Left lung (tissue), 10 donors: ENCODE data around the gene KLF11. TPM values are rescaled to one million over a fixed set of nuclear protein-coding genes. Genes with fewer than 3 reads are reported as not detected.

ENCODE experiments used
- ATAC-seq: fragments of 200-7000 bp; cut with Tn5 transposase; one replicate; pipeline ENCODE4 v1.9.1; 2020; ENCODE audit warnings: moderate library complexity
- DNase-seq, 4 donors: peaks; one replicate each; pipeline ENCODE4 v3.0.0-alpha.2; 2013 to 2020
- H3K27ac ChIP-seq, 2 donors: fragments of 200-600 bp; sonication (generic) in 1 of 2; one replicate each; pipeline versions ENCODE4 v1.5.0 to v1.8.0; 2020 to 2021
- H3K27me3 ChIP-seq, 2 donors: fragments of 200-600 bp; sonication (generic) in 1 of 2; one replicate each; pipeline versions ENCODE4 v1.5.0 to v1.8.0; 2020 to 2021
- H3K36me3 ChIP-seq, 2 donors: fragments of 200-600 bp; sonication (generic) in 1 of 2; one replicate each; pipeline versions ENCODE4 v1.5.0 to v1.8.0; 2020 to 2021
- H3K4me1 ChIP-seq, 2 donors: fragments of 200-600 bp; one replicate each; pipeline ENCODE4 v1.8.0; 2021
- H3K4me3 ChIP-seq, 2 donors: fragments of 200-600 bp; sonication (generic) in 1 of 2; one replicate each; pipeline versions ENCODE4 v1.5.0 to v1.8.0; 2020 to 2021; ENCODE audit warnings: mild to moderate bottlenecking in 1 of 2
- H3K9me3 ChIP-seq, 2 donors: fragments of 200-600 bp; sonication (generic) in 1 of 2; one replicate each; pipeline versions ENCODE4 v1.5.0 to v1.8.0; 2020 to 2021
- CTCF ChIP-seq, 2 donors: fragments of 200-600 bp; sonication (generic) in 1 of 2; IDR thresholded peaks; one replicate each; pipeline versions ENCODE4 v1.5.0 to v1.8.0; 2021; ENCODE audit warnings: antibody characterized with exemption in 2 of 2
- intact Hi-C, 2 donors: fragments of 100-400 bp; cut with DNase I; formaldehyde crosslinking; loops; one replicate each; pipeline versions ENCODE4 v1.11.2 to v1.14.2; 2022
- polyA plus RNA-seq, 6 donors: library from polyadenylated mRNA; unstranded; fragments of 120-200 nt; gene quantifications; one replicate each; pipeline ENCODE4 v1.2.1, GENCODE V29; 2013; ENCODE audit not compliant: insufficient read length in 6 of 6
- total RNA-seq, 2 donors: library from RNA; stranded (reverse); fragmentation: NEBNext Ultra II Directional; extraction: Animal tissue kit (Norgen Biotek cat#: 25700); gene quantifications; one replicate each; pipeline ENCODE4 v1.2.1, GENCODE V29; 2021
- donor health status: DM: no; HTN: yes; CAD: no.
- donor health status: DM: no; HTN: no; CAD: no.

Gene KLF11
- total and polyA plus RNA-seq, 8 donors: 15.7 to 23.0 (median 20.0) TPM

- Histone ChIP-seq H3K36me3 (no peaks in the 10 kb centered on the region), H3K4me1 (peaks cover 0 to 4% of the 10 kb centered on the region in 2 donors), H3K27ac (no peak overlapping the region), H3K27me3 (no peaks in the 10 kb centered on the region), H3K4me3 (no peak overlapping the region), H3K9me3 (no peaks in the 10 kb centered on the region)
- intact Hi-C loops: no loop called here
- DNase-seq: no peak
- no peak for TF ChIP-seq CTCF (IDR thresholded peaks at IDR 0.05)
- ATAC-seq: no peak
Measured at GRCh38 chr2:10064932-10065772, 21.8 kb downstream of the KLF11 start.

- Histone ChIP-seq H3K4me3 (no peak overlapping the region), H3K27ac (no peak overlapping the region), H3K9me3 (no peaks in the 10 kb centered on the region), H3K4me1 (peaks cover 0 to 1% of the 10 kb centered on the region in 2 donors), H3K36me3 (no peaks in the 10 kb centered on the region), H3K27me3 (no peaks in the 10 kb centered on the region)
- TF ChIP-seq CTCF (IDR thresholded peaks at IDR 0.05): no peak
- ATAC-seq (no peak), DNase-seq (no peak)
- intact Hi-C loops: no loop called here
Measured at GRCh38 chr2:10065773-10066055, 22.4 kb downstream of the KLF11 start.

GRCh38 chr2:10067330-10067729 is 24.0 kb downstream of the KLF11 start:
- intact Hi-C loops: no loop called here
- Histone ChIP-seq H3K27me3 (no peaks in the 10 kb centered on the region), H3K27ac (no peak overlapping the region), H3K9me3 (no peaks in the 10 kb centered on the region), H3K36me3 (no peaks in the 10 kb centered on the region), H3K4me1 (no peaks in the 10 kb centered on the region), H3K4me3 (no peak overlapping the region)
- TF ChIP-seq CTCF (IDR thresholded peaks at IDR 0.05): no peak
- ATAC-seq (no peak), DNase-seq (no peak)

- ATAC-seq (no peak), DNase-seq (no peak)
- no peaks in the 10 kb centered on the region for H3K4me1 ChIP-seq
- no peaks in the 10 kb centered on the region for H3K9me3 ChIP-seq
- H3K4me3 ChIP-seq: no peak overlapping the region
- no peaks in the 10 kb centered on the region for H3K36me3 ChIP-seq
- no peak overlapping the region for H3K27ac ChIP-seq
- no peak for TF ChIP-seq CTCF (IDR thresholded peaks at IDR 0.05)
- H3K27me3 ChIP-seq: no peaks in the 10 kb centered on the region
- intact Hi-C loops: no loop called here
Measured at GRCh38 chr2:10067881-10068280, 24.5 kb downstream of the KLF11 start.

- intact Hi-C loops: no loop called here
- H3K9me3 ChIP-seq: no peaks in the 10 kb centered on the region
- no peak overlapping the region for H3K4me3 ChIP-seq
- TF ChIP-seq CTCF (IDR thresholded peaks at IDR 0.05): no peak
- no peak for ATAC-seq
- no peaks in the 10 kb centered on the region for H3K36me3 ChIP-seq
- no peak for DNase-seq
- no peak overlapping the region for H3K27ac ChIP-seq
- no peaks in the 10 kb centered on the region for H3K4me1 ChIP-seq
- peaks cover 0 to 31% of the 10 kb centered on the region in 2 donors for H3K27me3 ChIP-seq
Measured at GRCh38 chr2:10071176-10071575, 27.8 kb downstream of the KLF11 start.
